ENCODE results near the gene BIN1. TPM values are rescaled to one million over a fixed set of nuclear protein-coding genes. Genes with fewer than 3 reads are reported as not detected.

BIN1 gene
- total RNA-seq, 1 experiment from 2014 or later, result 42.5 TPM

DNA sequence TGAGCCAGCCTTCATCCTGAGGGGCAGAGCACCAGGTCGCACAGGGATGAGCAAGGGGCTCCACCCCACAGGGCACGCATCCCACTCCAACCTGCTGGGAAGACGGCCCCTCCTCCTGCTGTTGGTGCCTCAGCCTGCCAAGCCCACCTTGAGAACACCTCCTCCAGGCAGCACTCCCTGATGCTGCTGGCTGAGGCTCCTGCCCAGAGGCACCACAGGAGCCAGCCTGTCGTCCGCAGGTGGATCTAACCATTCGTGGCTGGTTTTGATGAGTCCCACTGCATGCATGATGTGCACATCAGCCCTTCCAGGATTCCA, 58.4 kb downstream of the BIN1 start:
- CTCF ChIA-PET, result no interaction called here
- Mint-ChIP-seq H3K9me3 (no peaks in the 10 kb centered on the region), H3K4me3 (no peak overlapping the region), H3K27ac (no peak overlapping the region), H3K27me3 (ENCODE audit: low read depth) (peaks cover 3% of the 10 kb centered on the region), H3K4me1 (no peaks in the 10 kb centered on the region), H3K36me3 (no peaks in the 10 kb centered on the region)
- ATAC-seq (no peak), DNase-seq (ENCODE audit: low spot score) (no peak)
- POLR2A ChIA-PET, result no interaction called here
- TF ChIP-seq RELA (CRISPR knock-in tag; IDR thresholded peaks at IDR 0.05; ENCODE audit: borderline replicate concordance), result no peak
- no peak for TF ChIP-seq ZMAT4 (CRISPR knock-in tag; IDR thresholded peaks at IDR 0.05)
- no peak for TF ChIP-seq MLX (CRISPR knock-in tag; IDR thresholded peaks at IDR 0.05)
- no peak for TF ChIP-seq FOXP1 (CRISPR knock-in tag; IDR thresholded peaks at IDR 0.05; ENCODE audit: borderline replicate concordance)

DNA sequence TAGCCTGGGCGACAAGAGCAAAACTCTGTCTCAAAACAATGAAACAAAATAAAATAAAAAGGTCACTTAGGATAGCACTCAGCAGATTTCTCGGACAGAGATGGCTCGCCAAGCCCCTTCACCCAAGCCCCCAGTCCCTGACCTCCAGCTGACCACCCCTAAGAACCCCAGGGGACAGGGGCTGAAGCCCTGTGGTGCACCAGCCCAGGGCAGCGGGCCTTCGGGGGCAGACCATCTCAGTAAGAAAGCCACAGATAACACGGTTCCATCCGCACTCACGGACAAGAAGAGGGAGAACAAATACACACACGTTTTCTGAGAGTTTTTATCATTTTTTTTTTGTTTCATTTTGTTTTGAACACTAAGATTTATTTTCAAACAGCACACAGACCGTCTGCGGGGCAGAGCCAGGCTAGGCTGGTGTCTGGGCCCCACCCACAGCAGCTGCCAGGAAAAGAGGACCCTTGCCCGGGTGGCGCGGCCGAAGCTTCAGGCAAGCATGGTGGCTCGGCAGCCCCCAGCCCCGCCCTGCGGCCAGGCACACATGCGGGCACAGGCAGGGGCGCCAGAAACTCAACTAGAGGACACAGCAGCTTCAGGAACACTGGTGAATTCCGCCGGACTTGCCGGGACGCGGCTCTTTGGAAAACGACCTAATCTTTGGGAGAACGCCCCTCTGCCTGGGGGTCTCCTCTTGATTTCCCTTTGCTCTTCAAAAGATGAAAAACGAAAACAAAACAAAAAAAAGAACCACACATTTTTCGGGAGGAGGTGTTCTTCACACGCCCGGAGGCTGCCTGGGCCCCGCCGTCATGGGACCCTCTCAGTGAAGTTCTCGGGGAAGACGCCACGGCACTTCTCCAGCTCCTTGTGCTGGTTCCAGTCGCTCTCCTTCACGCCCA, 59.0 kb downstream of the BIN1 start:
- no peaks in the 10 kb centered on the region for H3K36me3 Mint-ChIP-seq
- H3K27ac Mint-ChIP-seq, result no peak overlapping the region
- H3K27me3 Mint-ChIP-seq (ENCODE audit: low read depth), result peaks cover 3% of the 10 kb centered on the region
- no peak for ATAC-seq
- no peak for TF ChIP-seq TEAD1 (CRISPR knock-in tag; IDR thresholded peaks at IDR 0.05)
- no peak for TF ChIP-seq IRF2 (CRISPR knock-in tag; IDR thresholded peaks at IDR 0.05; ENCODE audit: borderline replicate concordance, low read depth)
- TF ChIP-seq ELF4 (CRISPR knock-in tag; IDR thresholded peaks at IDR 0.05; ENCODE audit: low read depth), result no peak
- no peak for TF ChIP-seq GTF2I (CRISPR knock-in tag; conservative IDR thresholded peaks at IDR 0.05)
- DNase-seq (ENCODE audit: low spot score), result no peak
- no peak overlapping the region for H3K4me3 Mint-ChIP-seq
- H3K9me3 Mint-ChIP-seq, result no peaks in the 10 kb centered on the region
- ChIA-PET POLR2A (no interaction called here), CTCF (no interaction called here)
- no peaks in the 10 kb centered on the region for H3K4me1 Mint-ChIP-seq

DNA sequence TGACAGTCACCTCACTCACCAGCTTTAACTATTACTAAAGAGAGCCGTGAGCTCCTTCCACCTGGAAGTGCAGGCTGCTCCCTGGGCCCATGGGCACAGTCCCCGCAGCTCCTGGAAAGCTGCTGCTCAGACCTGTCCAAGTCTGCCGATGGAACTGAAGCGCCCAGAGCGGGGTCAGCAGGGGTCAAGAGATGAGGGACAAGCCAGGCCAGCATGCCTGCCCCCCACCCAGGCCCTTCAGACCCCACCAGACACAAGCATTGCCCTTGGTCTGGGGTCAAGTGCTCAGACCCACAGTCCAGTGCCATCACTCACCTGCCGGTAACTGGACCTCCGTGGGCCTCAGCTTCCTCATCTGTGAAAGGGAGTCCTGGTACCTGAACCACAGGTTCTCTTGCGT, 59.9 kb downstream of the BIN1 start:
- Mint-ChIP-seq H3K9me3 (no peaks in the 10 kb centered on the region), H3K4me1 (no peaks in the 10 kb centered on the region), H3K36me3 (no peaks in the 10 kb centered on the region), H3K27me3 (ENCODE audit: low read depth) (peaks cover 3% of the 10 kb centered on the region), H3K4me3 (no peak overlapping the region), H3K27ac (no peak overlapping the region)
- CTCF ChIA-PET, result no interaction called here
- DNase-seq (ENCODE audit: low spot score) (no peak), ATAC-seq (no peak)
- POLR2A ChIA-PET, result no interaction called here
- no peak for TF ChIP-seq TP53 (CRISPR knock-in tag; IDR thresholded peaks at IDR 0.05)
- no peak for TF ChIP-seq FOXP4 (CRISPR knock-in tag; IDR thresholded peaks at IDR 0.05)
- TF ChIP-seq HMGA2 (CRISPR knock-in tag; IDR thresholded peaks at IDR 0.05), result no peak
- TF ChIP-seq, protein P1, sequence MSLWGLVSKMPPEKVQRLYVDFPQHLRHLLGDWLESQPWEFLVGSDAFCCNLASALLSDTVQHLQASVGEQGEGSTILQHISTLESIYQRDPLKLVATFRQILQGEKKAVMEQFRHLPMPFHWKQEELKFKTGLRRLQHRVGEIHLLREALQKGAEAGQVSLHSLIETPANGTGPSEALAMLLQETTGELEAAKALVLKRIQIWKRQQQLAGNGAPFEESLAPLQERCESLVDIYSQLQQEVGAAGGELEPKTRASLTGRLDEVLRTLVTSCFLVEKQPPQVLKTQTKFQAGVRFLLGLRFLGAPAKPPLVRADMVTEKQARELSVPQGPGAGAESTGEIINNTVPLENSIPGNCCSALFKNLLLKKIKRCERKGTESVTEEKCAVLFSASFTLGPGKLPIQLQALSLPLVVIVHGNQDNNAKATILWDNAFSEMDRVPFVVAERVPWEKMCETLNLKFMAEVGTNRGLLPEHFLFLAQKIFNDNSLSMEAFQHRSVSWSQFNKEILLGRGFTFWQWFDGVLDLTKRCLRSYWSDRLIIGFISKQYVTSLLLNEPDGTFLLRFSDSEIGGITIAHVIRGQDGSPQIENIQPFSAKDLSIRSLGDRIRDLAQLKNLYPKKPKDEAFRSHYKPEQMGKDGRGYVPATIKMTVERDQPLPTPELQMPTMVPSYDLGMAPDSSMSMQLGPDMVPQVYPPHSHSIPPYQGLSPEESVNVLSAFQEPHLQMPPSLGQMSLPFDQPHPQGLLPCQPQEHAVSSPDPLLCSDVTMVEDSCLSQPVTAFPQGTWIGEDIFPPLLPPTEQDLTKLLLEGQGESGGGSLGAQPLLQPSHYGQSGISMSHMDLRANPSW (CRISPR knock-in tag; conservative IDR thresholded peaks at IDR 0.05; ENCODE audit: low read depth), result no peak
- no peak for TF ChIP-seq RORB (CRISPR knock-in tag; IDR thresholded peaks at IDR 0.05)
- TF ChIP-seq CDX4 (CRISPR knock-in tag; IDR thresholded peaks at IDR 0.05; ENCODE audit: borderline replicate concordance), result no peak
- no peak for TF ChIP-seq SP1 (CRISPR knock-in tag; conservative IDR thresholded peaks at IDR 0.05)
- no peak for TF ChIP-seq MLX (CRISPR knock-in tag; IDR thresholded peaks at IDR 0.05)
- TF ChIP-seq, protein P2, sequence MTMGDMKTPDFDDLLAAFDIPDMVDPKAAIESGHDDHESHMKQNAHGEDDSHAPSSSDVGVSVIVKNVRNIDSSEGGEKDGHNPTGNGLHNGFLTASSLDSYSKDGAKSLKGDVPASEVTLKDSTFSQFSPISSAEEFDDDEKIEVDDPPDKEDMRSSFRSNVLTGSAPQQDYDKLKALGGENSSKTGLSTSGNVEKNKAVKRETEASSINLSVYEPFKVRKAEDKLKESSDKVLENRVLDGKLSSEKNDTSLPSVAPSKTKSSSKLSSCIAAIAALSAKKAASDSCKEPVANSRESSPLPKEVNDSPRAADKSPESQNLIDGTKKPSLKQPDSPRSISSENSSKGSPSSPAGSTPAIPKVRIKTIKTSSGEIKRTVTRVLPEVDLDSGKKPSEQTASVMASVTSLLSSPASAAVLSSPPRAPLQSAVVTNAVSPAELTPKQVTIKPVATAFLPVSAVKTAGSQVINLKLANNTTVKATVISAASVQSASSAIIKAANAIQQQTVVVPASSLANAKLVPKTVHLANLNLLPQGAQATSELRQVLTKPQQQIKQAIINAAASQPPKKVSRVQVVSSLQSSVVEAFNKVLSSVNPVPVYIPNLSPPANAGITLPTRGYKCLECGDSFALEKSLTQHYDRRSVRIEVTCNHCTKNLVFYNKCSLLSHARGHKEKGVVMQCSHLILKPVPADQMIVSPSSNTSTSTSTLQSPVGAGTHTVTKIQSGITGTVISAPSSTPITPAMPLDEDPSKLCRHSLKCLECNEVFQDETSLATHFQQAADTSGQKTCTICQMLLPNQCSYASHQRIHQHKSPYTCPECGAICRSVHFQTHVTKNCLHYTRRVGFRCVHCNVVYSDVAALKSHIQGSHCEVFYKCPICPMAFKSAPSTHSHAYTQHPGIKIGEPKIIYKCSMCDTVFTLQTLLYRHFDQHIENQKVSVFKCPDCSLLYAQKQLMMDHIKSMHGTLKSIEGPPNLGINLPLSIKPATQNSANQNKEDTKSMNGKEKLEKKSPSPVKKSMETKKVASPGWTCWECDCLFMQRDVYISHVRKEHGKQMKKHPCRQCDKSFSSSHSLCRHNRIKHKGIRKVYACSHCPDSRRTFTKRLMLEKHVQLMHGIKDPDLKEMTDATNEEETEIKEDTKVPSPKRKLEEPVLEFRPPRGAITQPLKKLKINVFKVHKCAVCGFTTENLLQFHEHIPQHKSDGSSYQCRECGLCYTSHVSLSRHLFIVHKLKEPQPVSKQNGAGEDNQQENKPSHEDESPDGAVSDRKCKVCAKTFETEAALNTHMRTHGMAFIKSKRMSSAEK (CRISPR knock-in tag; IDR thresholded peaks at IDR 0.05; ENCODE audit: borderline replicate concordance), result no peak
- no peak for TF ChIP-seq JAZF1 (CRISPR knock-in tag; IDR thresholded peaks at IDR 0.05)
- TF ChIP-seq NFE2L1 (CRISPR knock-in tag; IDR thresholded peaks at IDR 0.05), result no peak
- no peak for TF ChIP-seq EMX1 (CRISPR knock-in tag; IDR thresholded peaks at IDR 0.05)
- TF ChIP-seq, protein P3, sequence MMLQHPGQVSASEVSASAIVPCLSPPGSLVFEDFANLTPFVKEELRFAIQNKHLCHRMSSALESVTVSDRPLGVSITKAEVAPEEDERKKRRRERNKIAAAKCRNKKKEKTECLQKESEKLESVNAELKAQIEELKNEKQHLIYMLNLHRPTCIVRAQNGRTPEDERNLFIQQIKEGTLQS (CRISPR knock-in tag; conservative IDR thresholded peaks at IDR 0.05), result no peak
